ENCODE results near the gene FSTL4. TPM values are rescaled to one million over a fixed set of nuclear protein-coding genes. Genes with fewer than 3 reads are reported as not detected.

The FSTL4 gene
- total and polyA plus RNA-seq, 2 of the 13 experiments (the other 11 are each of a cell fraction or from before 2014, with no cell fraction given) = 2.1 to 3.0 TPM

GRCh38 chr5:133361922-133362321, 250.4 kb downstream of the FSTL4 start:
- DNase-seq (ENCODE audit: low spot score) (no peak), FAIRE-seq (no peak), ATAC-seq (no peak)
- Histone ChIP-seq H3K9me3 (ENCODE audit: low read length) (no peaks in the 10 kb centered on the region), H3K9ac (ENCODE audit: insufficient read depth, low read depth, low read length) (no peak overlapping the region), H2AFZ (ENCODE audit: low read length) (no peak overlapping the region), H3K27ac (ENCODE audit: extremely low read length, insufficient read depth, low read length) (no peak overlapping the region), H3K36me3 (replicated peaks in 1 of 2; ENCODE audit: control insufficient read depth in 1 of 2, insufficient read depth in 2 of 2, low read length in 2 of 2) (no peaks in the 10 kb centered on the region), H3K79me2 (ENCODE audit: insufficient read depth, low read length) (no peaks in the 10 kb centered on the region), H4K20me1 (ENCODE audit: insufficient read depth, low read length) (no peaks in the 10 kb centered on the region), H3K4me1 (ENCODE audit: insufficient read depth, low read length) (no peaks in the 10 kb centered on the region), H3K27me3 (ENCODE audit: control insufficient read depth in 1 of 2, insufficient read depth in 2 of 2, low read length in 2 of 2) (peaks cover 0 to 21% of the 10 kb centered on the region in 2 experiments; a peak in 2 of 5 replicates), H3K4me3 (replicated peaks in 1 of 3; ENCODE audit: insufficient read depth in 1 of 3, low read depth in 2 of 3, low read length in 3 of 3) (no peak overlapping the region), H3K4me2 (ENCODE audit: low read depth, low read length) (no peak overlapping the region)
- BruUV-seq (replicated peaks) = no TSS peak
- in situ Hi-C loops (cut with HindIII; ENCODE audit: extremely low pct_ligation_motif_present, low pct_unique_long_range_greater_than_20kb) = no loop called here
- TF ChIP-seq SMAD9 (CRISPR knock-in tag; IDR thresholded peaks at IDR 0.05) = no peak
- no peak for TF ChIP-seq ZNF737 (CRISPR knock-in tag; IDR thresholded peaks at IDR 0.05; ENCODE audit: borderline replicate concordance)
- no peak for TF ChIP-seq ZSCAN31 (CRISPR knock-in tag; IDR thresholded peaks at IDR 0.05; ENCODE audit: low read depth)
- no peak for TF ChIP-seq MXD1 (CRISPR knock-in tag; IDR thresholded peaks at IDR 0.05)
- no peak for TF ChIP-seq ZNF446 (CRISPR knock-in tag; IDR thresholded peaks at IDR 0.05)
- no peak for TF ChIP-seq GTF3A (CRISPR knock-in tag; conservative IDR thresholded peaks at IDR 0.05)
- TF ChIP-seq SKI (IDR thresholded peaks at IDR 0.05; ENCODE audit: partially characterized antibody) = no peak
- no peak for TF ChIP-seq SKIL (CRISPR knock-in tag; IDR thresholded peaks at IDR 0.05; ENCODE audit: borderline replicate concordance)
- no peak for TF ChIP-seq KDM1A (CRISPR knock-in tag; IDR thresholded peaks at IDR 0.05)
- no peak for TF ChIP-seq TRIM24 (CRISPR knock-in tag; IDR thresholded peaks at IDR 0.05)
- TF ChIP-seq FOXK2 (IDR thresholded peaks at IDR 0.05) = no peak
- TF ChIP-seq ZNF749 (CRISPR knock-in tag; IDR thresholded peaks at IDR 0.05; ENCODE audit: borderline replicate concordance) = no peak
- no peak for TF ChIP-seq NKX3-1 (CRISPR knock-in tag; IDR thresholded peaks at IDR 0.05)
- TF ChIP-seq DMTF1 (CRISPR knock-in tag; IDR thresholded peaks at IDR 0.05) = no peak
- intact Hi-C loops (cut with micrococcal nuclease; ENCODE audit: unreplicated experiment) = no loop called here
- ChIA-PET CTCF (ENCODE audit: low intra/inter-chr PET ratio, low total read pairs) (no interaction called here), POLR2A (no interaction called here)
- WGBS (ENCODE audit: low lambda C conversion rate) = 0% methylated on average over 1 of the region's 1 CpG

All from HepG2 (cell line).